ENCODE results near the gene USE1. TPM values are rescaled to one million over a fixed set of nuclear protein-coding genes. Genes with fewer than 3 reads are reported as not detected.

The USE1 gene
- total and polyA plus RNA-seq, 2 of the 4 experiments (the other 2 are of a cell fraction), result 17.2 to 24.2 TPM

DNA sequence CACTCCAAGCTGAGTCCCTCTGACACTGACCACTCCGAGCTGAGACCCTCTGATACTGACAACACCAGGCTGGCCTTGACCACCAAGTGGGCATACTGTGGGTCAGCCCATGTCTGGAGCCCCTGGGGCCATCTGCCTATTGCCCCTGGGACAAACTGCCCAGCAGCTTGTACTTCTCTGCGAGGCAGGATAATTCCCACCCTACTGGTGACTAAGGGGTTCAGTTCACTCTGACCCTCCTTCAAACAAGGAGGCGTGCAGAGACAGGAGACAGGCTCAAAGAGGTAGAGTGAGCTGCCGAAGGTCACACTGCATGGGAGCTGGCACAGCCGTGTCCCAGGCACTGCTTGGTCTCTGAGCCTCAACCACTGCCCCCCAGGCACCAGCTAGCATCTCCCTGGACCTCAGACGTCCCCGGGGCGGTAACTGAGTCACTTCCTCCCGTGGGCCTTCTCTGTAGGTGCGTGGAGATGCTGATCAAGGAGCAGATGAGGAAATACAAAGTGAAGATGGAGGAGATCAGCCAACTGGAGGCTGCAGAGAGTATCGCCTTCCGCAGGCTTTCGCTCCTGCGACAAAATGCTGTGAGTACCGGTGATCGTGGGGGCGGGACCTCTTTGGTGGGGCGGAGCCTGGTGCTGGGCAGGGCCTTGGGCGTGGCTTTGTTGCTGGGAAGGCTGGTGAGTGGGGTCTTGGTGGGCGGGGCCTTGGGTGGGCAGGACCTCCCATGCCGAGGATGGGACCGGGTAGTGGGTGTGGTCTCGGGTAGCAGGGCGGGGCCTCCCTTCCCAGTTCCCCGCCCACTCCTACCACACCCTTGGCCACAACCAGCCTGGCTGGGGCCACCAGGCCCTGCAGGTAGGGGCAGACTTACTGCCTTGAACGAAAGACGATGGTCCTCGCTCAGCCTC lies 5.8 kb upstream of the USE1 start (continued):
- no peak for TF ChIP-seq BHLHE40 (IDR thresholded peaks at IDR 0.05; ENCODE audit: low read depth, low read length)
- no peak for TF ChIP-seq RAD21 (IDR thresholded peaks at IDR 0.05; ENCODE audit: low read length)

DNA sequence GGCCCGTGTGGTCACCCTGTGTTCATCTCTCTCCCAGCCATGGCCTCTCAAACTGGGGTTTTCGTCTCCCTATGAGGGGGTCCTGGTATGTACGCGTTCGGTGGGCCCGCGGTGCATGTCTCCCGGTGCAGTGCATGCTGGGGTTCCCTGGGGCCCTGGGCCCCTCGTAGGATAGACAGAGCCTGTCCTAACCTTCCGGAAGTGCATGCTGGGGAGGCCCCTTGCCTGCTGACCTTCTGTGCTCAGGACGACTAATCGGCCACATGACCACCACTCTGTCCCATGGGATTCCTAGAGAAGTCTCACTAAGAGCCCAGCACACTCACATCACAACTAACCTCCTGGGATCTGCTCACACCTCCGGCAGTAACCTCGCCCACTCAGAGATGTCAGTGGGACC lies 4.9 kb upstream of the USE1 start:
- H2BK15ac ChIP-seq (ENCODE audit: low read depth, low read length), result no peak overlapping the region
- no peak overlapping the region for H3K56ac ChIP-seq (ENCODE audit: extremely low read depth, insufficient read depth, low read length)
- no TSS peak for BruUV-seq (replicated peaks)
- WGBS, 2 experiments (ENCODE audit: extremely low coverage in 2 of 2, insufficient read length in 1 of 2), result 81% methylated on average over 6 of the region's 14 CpGs; no CpG with 5 or more reads in 1 of the 2 experiments
- H3K18ac ChIP-seq (ENCODE audit: low read depth, low read length), result no peak overlapping the region
- peaks cover 7% of the 10 kb centered on the region; the same call in 1 of the 2 replicates for H4K20me1 ChIP-seq (ENCODE audit: insufficient read depth, low read length)
- DNase-seq, result peak; percentile 16
- H2AK9ac ChIP-seq (replicated peaks; ENCODE audit: low read depth, low read length, poor library complexity), result no peak overlapping the region
- H4K91ac ChIP-seq (ENCODE audit: insufficient read depth, low read depth, low read length), result no peak overlapping the region
- H2AK5ac ChIP-seq (ENCODE audit: low read depth, low read length), result no peak overlapping the region
- no peaks in the 10 kb centered on the region for H3K9me3 ChIP-seq (ENCODE audit: control insufficient read depth, insufficient read depth, low read length)
- H2BK20ac ChIP-seq (ENCODE audit: low read depth, low read length), result no peak overlapping the region
- peaks cover 8% of the 10 kb centered on the region for H3K9me1 ChIP-seq (ENCODE audit: insufficient read depth, low read length)
- H3K4ac ChIP-seq (ENCODE audit: low read depth, low read length), result no peak overlapping the region
- peaks cover 64% of the 10 kb centered on the region for H3K36me3 ChIP-seq (ENCODE audit: control insufficient read depth, insufficient read depth, low read length)
- H2BK120ac ChIP-seq (ENCODE audit: low read depth, low read length), result no peak overlapping the region
- H3K14ac ChIP-seq (replicated peaks; ENCODE audit: low read depth, low read length), result no peak overlapping the region
- peaks cover 5% of the 10 kb centered on the region; the same call in 1 of the 2 replicates for H3K4me1 ChIP-seq (ENCODE audit: control insufficient read depth, insufficient read depth, low read length)
- H2AFZ ChIP-seq (replicated peaks; ENCODE audit: low read length, poor library complexity), result no peak overlapping the region
- no peak overlapping the region for H3K9ac ChIP-seq (ENCODE audit: low read depth, low read length)
- dilution Hi-C loops (cut with HindIII; ENCODE audit: low sequenced_read_pairs, unreplicated experiment), result no loop called here
- no peak overlapping the region for H3K27ac ChIP-seq (ENCODE audit: insufficient read depth, low read length)
- no peaks in the 10 kb centered on the region for H3K27me3 ChIP-seq (ENCODE audit: control insufficient read depth, insufficient read depth, low read length)
- ChIA-PET POLR2A (ENCODE audit: unreplicated experiment) (no interaction called here), CTCF (no interaction called here)
- peaks cover 6 to 29% of the 10 kb centered on the region in 2 experiments; a peak in 2 of 4 replicates for H3K79me1 ChIP-seq (ENCODE audit: low read depth in 1 of 2, low read length in 2 of 2)
- H2BK5ac ChIP-seq (ENCODE audit: low read depth, low read length, poor library complexity, severe bottlenecking), result no peak overlapping the region
- H4K5ac ChIP-seq (ENCODE audit: low read depth, low read length), result no peak overlapping the region
- H3K4me3 ChIP-seq (ENCODE audit: insufficient read depth, low read depth, low read length), result no peak overlapping the region
- intact Hi-C loops (cut with micrococcal nuclease), result no loop called here
- H3K23ac ChIP-seq (ENCODE audit: low read depth, low read length), result no peak overlapping the region
- no peak overlapping the region for H4K8ac ChIP-seq (ENCODE audit: low read depth in 2 of 2, low read length in 2 of 2)
- no peak for ATAC-seq (ENCODE audit: low read depth)
- H3K4me2 ChIP-seq (ENCODE audit: low read depth, low read length), result no peak overlapping the region
- TF ChIP-seq NFE2L2 (IDR thresholded peaks at IDR 0.05; ENCODE audit: low read depth, low read length), result no peak
- TF ChIP-seq MAZ (IDR thresholded peaks at IDR 0.05; ENCODE audit: borderline replicate concordance, low read depth, low read length), result no peak
- no peak for TF ChIP-seq CEBPB (IDR thresholded peaks at IDR 0.05; ENCODE audit: low read depth, low read length)
- no peak for TF ChIP-seq POLR2A (IDR thresholded peaks at IDR 0.05; ENCODE audit: low read depth, low read length)
- no peak for TF ChIP-seq BHLHE40 (IDR thresholded peaks at IDR 0.05; ENCODE audit: low read depth, low read length)
- TF ChIP-seq MXI1 (IDR thresholded peaks at IDR 0.05; ENCODE audit: borderline replicate concordance, low read depth, low read length), result no peak
- in situ Hi-C loops (cut with MboI; ENCODE audit: low sequenced_read_pairs), result no loop called here

Data from IMR-90 (cell line).